DND-41 (cell line): Measurements from ENCODE around the gene CDC42EP1.

Source experiments
- CTCF ChIP-seq: IDR thresholded peaks from 2 replicates; pipeline ENCODE4 v1.5.1; 2012; ENCODE audit warnings: borderline replicate concordance, low read length, moderate library complexity, mild to moderate bottlenecking; ENCODE audit not compliant: poor library complexity, severe bottlenecking; ENCODE audit errors: extremely low read depth
- EZH2 ChIP-seq: IDR thresholded peaks from 3 replicates; pipeline ENCODE4 v1.6.1; 2012; ENCODE audit warnings: borderline replicate concordance, low read depth, mild to moderate bottlenecking, moderate library complexity, low read length, inconsistent platforms; ENCODE audit not compliant: severe bottlenecking

GRCh38 chr22:37575490-37576003, 15.3 kb downstream of the CDC42EP1 start:
- TF ChIP-seq CTCF = no peak
- TF ChIP-seq EZH2 = no peak
